ENCODE results near the gene BTBD2. TPM values are rescaled to one million over a fixed set of nuclear protein-coding genes. Genes with fewer than 3 reads are reported as not detected.

The BTBD2 gene
- total and polyA plus RNA-seq, 9 donors, result 14.4 to 131 (median 88.0) TPM

DNA sequence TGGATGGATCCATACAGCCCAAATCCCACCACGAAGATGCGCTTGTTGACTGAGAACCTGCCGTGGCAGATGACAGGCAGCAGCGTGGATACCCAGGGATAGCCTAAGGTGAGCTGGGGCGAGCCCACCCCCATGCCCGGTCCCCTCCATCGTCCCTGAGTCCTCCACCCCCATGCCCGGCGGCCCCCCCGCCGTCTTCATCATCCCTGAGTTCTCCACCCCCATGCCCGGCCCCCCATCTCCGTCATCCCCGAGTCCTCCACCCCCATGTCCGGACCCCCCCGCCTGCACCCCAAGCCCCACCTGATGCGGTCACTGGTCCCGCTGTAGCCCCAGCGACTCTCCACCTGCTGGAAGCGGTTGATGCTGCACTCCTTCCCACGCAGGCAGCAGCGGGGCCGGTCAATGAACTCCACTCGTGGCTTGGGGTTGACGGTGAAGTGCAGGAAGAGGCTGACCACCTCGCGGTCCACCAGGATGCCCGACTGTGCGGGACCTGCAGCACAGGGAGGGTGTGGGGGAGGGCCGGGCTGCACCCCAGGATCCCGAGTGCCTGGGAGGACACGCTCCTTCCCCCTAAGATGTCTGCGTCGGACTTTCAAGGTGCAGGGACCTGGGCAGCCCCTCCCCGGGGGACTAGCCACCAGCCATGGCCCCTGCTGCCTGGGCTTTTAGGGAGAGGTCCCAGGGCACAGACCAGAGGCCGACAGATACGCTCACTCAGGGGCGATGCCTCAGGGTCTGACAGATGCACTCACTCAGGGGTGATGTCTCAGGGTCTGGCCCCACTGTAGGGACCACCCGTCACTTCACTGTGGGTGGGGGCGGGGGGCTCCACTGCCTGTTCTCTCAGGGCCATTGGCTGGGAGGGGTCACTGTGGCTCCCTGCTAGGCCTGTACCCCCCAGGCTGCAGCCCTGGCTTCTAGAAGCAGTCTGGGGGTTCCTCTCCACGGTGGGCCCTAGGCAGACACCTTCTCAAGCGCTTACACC is 28.0 kb downstream of the BTBD2 start:
- H3K9me3 ChIP-seq, result no peaks in the 10 kb centered on the region
- TF ChIP-seq EP300 (IDR thresholded peaks at IDR 0.05) (no peak), POLR2A (IDR thresholded peaks at IDR 0.05) (no peak), CTCF (IDR thresholded peaks at IDR 0.05) (no peak)
- peak in 2 of 5 donors; percentile 25 to 35 for DNase-seq
- H3K4me3 ChIP-seq, result no peak overlapping the region
- no peaks in the 10 kb centered on the region for H3K4me1 ChIP-seq (ENCODE audit: insufficient read depth)
- no peak overlapping the region for H3K27ac ChIP-seq
- peaks cover 2% of the 10 kb centered on the region for H3K36me3 ChIP-seq
- no peaks in the 10 kb centered on the region for H3K27me3 ChIP-seq
- intact Hi-C loops (cut with DNase I), result no loop called here
- 74 to 82% (median 78%) methylated on average over 25 to 42 of the region's 42 CpGs for WGBS, 3 donors

GRCh38 chr19:1986357-1987162 is 29.0 kb downstream of the BTBD2 start:
- Histone ChIP-seq H3K36me3 (peaks cover 2% of the 10 kb centered on the region), H3K4me3 (no peak overlapping the region), H3K4me1 (ENCODE audit: insufficient read depth) (no peaks in the 10 kb centered on the region), H3K9me3 (no peaks in the 10 kb centered on the region), H3K27ac (no peak overlapping the region), H3K27me3 (no peaks in the 10 kb centered on the region)
- WGBS, 3 donors, result 81 to 86% (median 82%) methylated on average over 42 of the region's 42 CpGs
- TF ChIP-seq CTCF (IDR thresholded peaks at IDR 0.05) (no peak), POLR2A (IDR thresholded peaks at IDR 0.05) (no peak)
- intact Hi-C loops (cut with DNase I), result no loop called here
- DNase-seq, result peak in 1 of 5 donors; percentile 33

DNA sequence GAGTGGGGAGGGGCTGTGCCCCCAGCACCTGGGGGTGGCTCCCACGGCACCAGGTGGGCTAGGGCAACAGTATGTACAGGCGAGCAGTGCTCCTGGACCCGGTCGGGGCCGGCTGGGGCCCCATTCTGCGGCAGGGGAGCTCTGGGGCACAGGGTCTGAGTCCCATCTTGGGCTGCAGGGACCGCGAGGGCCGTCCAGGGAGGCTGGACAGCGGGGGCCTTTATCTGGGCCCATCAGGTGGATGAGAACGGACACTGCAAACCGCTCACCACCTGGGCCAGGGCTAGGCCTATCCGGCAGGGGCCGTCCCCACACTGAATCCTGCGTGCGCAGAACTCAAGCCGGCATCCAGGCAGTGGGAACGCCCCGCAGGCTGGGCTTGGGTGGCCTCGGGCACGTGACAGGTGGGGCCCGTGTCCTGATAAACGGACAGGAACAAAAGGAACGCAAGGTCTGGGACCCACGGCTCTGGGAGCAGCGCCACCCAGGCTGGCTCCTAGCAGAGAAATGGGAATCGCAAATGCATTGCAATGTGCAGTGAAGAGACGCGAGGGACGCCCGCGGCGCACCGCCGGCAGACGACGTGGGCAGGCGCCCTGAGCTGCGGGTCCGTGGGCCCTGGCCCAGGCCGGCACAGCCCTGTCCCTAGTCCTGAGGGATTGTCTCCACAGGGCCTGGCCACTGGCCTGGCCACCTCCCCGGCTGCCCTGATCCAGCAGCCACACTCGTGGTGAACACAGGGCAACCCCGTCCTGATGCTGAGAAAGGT is 29.7 kb downstream of the BTBD2 start:
- no peak overlapping the region for H3K27ac ChIP-seq
- DNase-seq, result peak in 1 of 5 donors; percentile 31
- no peak for TF ChIP-seq CTCF (IDR thresholded peaks at IDR 0.05)
- TF ChIP-seq EP300 (IDR thresholded peaks at IDR 0.05), result no peak
- TF ChIP-seq POLR2A (IDR thresholded peaks at IDR 0.05), result no peak
- WGBS, 3 donors, result 79 to 84% (median 81%) methylated on average over 44 of the region's 44 CpGs
- H3K36me3 ChIP-seq, result peaks cover 2% of the 10 kb centered on the region
- H3K9me3 ChIP-seq, result no peaks in the 10 kb centered on the region
- no peak overlapping the region for H3K4me3 ChIP-seq
- no peaks in the 10 kb centered on the region for H3K27me3 ChIP-seq
- intact Hi-C loops (cut with DNase I), result no loop called here
- H3K4me1 ChIP-seq (ENCODE audit: insufficient read depth), result no peaks in the 10 kb centered on the region

DNA sequence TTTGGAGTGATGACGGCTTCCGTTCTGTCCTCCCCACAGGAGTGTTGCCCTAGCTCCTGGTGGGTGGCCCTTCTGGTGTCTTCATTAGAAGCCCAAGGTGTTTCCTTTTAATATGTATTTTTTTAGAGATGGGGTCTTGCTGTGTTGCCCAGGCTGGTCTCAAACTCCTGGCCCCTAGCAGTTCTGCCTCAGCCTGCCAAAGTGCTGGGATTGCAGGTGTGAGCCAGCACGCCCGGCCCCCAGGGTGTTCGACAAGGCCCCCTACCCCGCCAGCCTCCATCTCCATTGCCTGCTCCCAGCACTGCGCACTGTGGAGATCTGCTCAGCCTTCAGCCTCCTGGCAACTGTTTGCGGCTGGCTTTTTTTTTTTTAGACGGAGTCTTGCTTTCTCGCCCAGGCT is 31.2 kb downstream of the BTBD2 start:
- no peaks in the 10 kb centered on the region for H3K36me3 ChIP-seq
- H3K4me3 ChIP-seq, result no peak overlapping the region
- DNase-seq, result no peak
- H3K27ac ChIP-seq, result no peak overlapping the region
- no peaks in the 10 kb centered on the region for H3K27me3 ChIP-seq
- intact Hi-C loops (cut with DNase I), result no loop called here
- no peaks in the 10 kb centered on the region for H3K9me3 ChIP-seq
- TF ChIP-seq CTCF (IDR thresholded peaks at IDR 0.05) (no peak), POLR2A (IDR thresholded peaks at IDR 0.05) (no peak), EP300 (IDR thresholded peaks at IDR 0.05) (no peak)
- WGBS, 3 donors, result 85 to 93% (median 87%) methylated on average over 10 of the region's 10 CpGs
- H3K4me1 ChIP-seq (ENCODE audit: insufficient read depth), result no peaks in the 10 kb centered on the region
